Testis (tissue), 2 donors: ENCODE measurements around the gene OPCML.

Experiments used
- POLR2A ChIP-seq: fragments of 450-650 bp; IDR thresholded peaks from one replicate; pipeline ENCODE4 v1.6.1; 2017; ENCODE audit warnings: antibody characterized with exemption, mild to moderate bottlenecking, moderate library complexity
- TF ChIP-seq, protein P1 (sequence below), 3 experiments: fragments of 450-650 bp in 2 of 3; fragments of 200-600 bp in 1 of 3; sonication (generic) in 1 of 3; IDR thresholded peaks; one replicate each; pipeline ENCODE4 v1.5.1; 2016 to 2019; ENCODE audit warnings: antibody characterized with exemption in 3 of 3, mild to moderate bottlenecking in 2 of 3, moderate library complexity in 1 of 3

DNA sequence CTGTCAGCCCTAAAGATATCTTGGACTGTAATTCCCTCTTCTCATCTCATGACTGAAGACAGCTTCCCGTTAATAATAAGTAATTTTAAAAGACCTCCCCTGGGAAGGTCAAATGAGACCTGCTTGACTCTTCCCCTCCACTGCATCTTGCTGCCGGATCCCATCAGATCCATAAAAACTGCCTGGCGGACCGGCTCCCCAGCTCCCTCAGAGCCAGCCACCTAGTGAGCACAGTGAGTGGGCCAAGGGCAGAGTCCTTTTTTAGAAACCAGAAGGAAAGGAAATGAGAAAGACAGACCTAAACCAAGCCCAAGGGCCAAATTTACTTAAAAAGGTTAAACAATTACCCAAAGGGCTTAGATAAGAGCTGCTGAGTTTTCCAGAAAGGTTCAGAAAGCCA is 595.3 kb downstream of the OPCML start:
- TF ChIP-seq, protein P1, sequence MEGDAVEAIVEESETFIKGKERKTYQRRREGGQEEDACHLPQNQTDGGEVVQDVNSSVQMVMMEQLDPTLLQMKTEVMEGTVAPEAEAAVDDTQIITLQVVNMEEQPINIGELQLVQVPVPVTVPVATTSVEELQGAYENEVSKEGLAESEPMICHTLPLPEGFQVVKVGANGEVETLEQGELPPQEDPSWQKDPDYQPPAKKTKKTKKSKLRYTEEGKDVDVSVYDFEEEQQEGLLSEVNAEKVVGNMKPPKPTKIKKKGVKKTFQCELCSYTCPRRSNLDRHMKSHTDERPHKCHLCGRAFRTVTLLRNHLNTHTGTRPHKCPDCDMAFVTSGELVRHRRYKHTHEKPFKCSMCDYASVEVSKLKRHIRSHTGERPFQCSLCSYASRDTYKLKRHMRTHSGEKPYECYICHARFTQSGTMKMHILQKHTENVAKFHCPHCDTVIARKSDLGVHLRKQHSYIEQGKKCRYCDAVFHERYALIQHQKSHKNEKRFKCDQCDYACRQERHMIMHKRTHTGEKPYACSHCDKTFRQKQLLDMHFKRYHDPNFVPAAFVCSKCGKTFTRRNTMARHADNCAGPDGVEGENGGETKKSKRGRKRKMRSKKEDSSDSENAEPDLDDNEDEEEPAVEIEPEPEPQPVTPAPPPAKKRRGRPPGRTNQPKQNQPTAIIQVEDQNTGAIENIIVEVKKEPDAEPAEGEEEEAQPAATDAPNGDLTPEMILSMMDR (IDR thresholded peaks at IDR 0.05): no peak
- TF ChIP-seq POLR2A: no peak
